Measurements from ENCODE around the gene PIGZ.

DNA sequence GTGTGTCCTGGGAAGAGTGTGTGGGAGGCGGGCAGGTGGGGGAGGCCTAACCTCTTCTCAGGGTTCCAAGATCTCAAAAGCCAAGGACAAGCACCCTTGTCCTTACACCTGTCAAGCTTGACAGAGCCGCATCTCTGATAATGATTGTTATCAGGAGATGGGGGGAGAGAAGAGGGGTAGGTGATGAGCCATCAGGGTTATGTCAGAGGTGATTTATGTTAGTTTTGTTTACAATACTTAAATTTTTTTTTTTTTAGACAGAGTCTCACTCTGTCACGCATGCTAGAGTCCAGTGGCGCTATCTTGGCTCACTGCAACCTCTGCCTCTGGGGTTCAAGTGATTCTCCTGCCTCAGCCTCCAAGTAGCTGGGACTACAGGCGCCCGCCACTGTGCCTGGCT is 18.9 kb downstream of the PIGZ start:
- TF ChIP-seq, protein P1, sequence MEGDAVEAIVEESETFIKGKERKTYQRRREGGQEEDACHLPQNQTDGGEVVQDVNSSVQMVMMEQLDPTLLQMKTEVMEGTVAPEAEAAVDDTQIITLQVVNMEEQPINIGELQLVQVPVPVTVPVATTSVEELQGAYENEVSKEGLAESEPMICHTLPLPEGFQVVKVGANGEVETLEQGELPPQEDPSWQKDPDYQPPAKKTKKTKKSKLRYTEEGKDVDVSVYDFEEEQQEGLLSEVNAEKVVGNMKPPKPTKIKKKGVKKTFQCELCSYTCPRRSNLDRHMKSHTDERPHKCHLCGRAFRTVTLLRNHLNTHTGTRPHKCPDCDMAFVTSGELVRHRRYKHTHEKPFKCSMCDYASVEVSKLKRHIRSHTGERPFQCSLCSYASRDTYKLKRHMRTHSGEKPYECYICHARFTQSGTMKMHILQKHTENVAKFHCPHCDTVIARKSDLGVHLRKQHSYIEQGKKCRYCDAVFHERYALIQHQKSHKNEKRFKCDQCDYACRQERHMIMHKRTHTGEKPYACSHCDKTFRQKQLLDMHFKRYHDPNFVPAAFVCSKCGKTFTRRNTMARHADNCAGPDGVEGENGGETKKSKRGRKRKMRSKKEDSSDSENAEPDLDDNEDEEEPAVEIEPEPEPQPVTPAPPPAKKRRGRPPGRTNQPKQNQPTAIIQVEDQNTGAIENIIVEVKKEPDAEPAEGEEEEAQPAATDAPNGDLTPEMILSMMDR (IDR thresholded peaks at IDR 0.05): no peak
- TF ChIP-seq POLR2A (IDR thresholded peaks at IDR 0.05): no peak

Data from uterus (tissue), 2 donors.